H1 (cell line): ENCODE measurements around the gene ENKD1. TPM values are rescaled to one million over a fixed set of nuclear protein-coding genes. Genes with fewer than 3 reads are reported as not detected.

Source experiments
- CREB1 ChIP-seq: IDR thresholded peaks from 2 replicates; pipeline ENCODE4 v1.6.1; 2012; ENCODE audit warnings: inconsistent platforms
- NANOG ChIP-seq: IDR thresholded peaks from 2 replicates; pipeline ENCODE4 v1.6.1; 2011; ENCODE audit warnings: low read length, low read depth, mild to moderate bottlenecking, inconsistent platforms; ENCODE audit not compliant: insufficient read depth, poor library complexity, severe bottlenecking
- polyA plus RNA-seq, 7 experiments: library from polyadenylated mRNA; depleted of rRNA in 3 of 7; stranded (reverse) in 5 of 7; unstranded in 2 of 7; fragments of >200 nt in 5 of 7; fragments of 200-250 nt in 2 of 7; gene quantifications; 1 replicate in 5 of 7; 2 replicates in 1 of 7; 4 replicates in 1 of 7; pipeline versions ENCODE4 v1.2.1 to v1.2.3, GENCODE V29; 2011 to 2013; ENCODE audit warnings: missing spikeins in 2 of 7, mixed read lengths in 2 of 7
- total RNA-seq: library from RNA; stranded (reverse); fragmentation: NEBNext Ultra II Directional; extraction: Animal tissue kit (Norgen Biotek cat#: 25700); gene quantifications from 2 replicates; pipeline ENCODE4 v1.2.1, GENCODE V29; 2021
- TF ChIP-seq, protein P1 (sequence below): fragments of 300-600 bp; sonication (generic); IDR thresholded peaks from 2 replicates; pipeline ENCODE4 v1.7.1; 2012; ENCODE audit warnings: low read length, moderate library complexity, mild to moderate bottlenecking, inconsistent platforms; ENCODE audit not compliant: insufficient replicate concordance

Gene ENKD1
- total and polyA plus RNA-seq, 2 of the 8 experiments (the other 6 are each of a cell fraction or from before 2014, with no cell fraction given) = 12.9 to 16.1 TPM

DNA sequence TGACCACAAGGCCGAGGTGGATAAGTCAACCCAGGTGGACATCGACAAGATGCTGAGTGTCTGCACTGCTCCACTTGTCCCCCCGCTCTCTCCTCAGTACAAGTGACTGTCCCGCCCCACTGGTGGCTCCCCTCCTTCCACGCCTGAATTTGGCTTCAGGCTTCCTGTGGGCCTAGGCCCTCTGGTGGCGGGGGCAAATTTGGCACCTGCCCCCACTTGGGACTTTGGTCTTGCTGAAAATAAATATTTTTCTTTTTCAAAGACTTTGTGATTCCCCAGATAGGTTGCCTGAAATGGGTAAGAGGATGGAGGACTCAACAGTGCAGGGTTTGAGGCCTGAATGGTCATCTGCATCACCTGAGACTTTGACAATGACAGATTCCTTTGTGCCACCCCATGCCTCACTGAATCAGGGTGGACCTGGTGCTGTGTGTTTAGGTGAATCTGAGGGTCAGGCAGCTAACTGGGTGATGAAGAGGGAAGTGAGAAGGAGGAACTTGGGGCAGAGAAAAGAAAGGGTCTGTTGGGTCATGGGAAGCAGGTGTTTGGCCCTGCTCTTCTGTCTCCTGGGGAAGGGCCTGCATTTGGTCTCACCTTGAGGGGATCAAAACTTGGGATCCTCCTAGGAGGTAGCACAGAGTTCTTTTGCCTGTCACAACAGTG, 2.1 kb upstream of the ENKD1 start (continued):
- TF ChIP-seq, protein P1, sequence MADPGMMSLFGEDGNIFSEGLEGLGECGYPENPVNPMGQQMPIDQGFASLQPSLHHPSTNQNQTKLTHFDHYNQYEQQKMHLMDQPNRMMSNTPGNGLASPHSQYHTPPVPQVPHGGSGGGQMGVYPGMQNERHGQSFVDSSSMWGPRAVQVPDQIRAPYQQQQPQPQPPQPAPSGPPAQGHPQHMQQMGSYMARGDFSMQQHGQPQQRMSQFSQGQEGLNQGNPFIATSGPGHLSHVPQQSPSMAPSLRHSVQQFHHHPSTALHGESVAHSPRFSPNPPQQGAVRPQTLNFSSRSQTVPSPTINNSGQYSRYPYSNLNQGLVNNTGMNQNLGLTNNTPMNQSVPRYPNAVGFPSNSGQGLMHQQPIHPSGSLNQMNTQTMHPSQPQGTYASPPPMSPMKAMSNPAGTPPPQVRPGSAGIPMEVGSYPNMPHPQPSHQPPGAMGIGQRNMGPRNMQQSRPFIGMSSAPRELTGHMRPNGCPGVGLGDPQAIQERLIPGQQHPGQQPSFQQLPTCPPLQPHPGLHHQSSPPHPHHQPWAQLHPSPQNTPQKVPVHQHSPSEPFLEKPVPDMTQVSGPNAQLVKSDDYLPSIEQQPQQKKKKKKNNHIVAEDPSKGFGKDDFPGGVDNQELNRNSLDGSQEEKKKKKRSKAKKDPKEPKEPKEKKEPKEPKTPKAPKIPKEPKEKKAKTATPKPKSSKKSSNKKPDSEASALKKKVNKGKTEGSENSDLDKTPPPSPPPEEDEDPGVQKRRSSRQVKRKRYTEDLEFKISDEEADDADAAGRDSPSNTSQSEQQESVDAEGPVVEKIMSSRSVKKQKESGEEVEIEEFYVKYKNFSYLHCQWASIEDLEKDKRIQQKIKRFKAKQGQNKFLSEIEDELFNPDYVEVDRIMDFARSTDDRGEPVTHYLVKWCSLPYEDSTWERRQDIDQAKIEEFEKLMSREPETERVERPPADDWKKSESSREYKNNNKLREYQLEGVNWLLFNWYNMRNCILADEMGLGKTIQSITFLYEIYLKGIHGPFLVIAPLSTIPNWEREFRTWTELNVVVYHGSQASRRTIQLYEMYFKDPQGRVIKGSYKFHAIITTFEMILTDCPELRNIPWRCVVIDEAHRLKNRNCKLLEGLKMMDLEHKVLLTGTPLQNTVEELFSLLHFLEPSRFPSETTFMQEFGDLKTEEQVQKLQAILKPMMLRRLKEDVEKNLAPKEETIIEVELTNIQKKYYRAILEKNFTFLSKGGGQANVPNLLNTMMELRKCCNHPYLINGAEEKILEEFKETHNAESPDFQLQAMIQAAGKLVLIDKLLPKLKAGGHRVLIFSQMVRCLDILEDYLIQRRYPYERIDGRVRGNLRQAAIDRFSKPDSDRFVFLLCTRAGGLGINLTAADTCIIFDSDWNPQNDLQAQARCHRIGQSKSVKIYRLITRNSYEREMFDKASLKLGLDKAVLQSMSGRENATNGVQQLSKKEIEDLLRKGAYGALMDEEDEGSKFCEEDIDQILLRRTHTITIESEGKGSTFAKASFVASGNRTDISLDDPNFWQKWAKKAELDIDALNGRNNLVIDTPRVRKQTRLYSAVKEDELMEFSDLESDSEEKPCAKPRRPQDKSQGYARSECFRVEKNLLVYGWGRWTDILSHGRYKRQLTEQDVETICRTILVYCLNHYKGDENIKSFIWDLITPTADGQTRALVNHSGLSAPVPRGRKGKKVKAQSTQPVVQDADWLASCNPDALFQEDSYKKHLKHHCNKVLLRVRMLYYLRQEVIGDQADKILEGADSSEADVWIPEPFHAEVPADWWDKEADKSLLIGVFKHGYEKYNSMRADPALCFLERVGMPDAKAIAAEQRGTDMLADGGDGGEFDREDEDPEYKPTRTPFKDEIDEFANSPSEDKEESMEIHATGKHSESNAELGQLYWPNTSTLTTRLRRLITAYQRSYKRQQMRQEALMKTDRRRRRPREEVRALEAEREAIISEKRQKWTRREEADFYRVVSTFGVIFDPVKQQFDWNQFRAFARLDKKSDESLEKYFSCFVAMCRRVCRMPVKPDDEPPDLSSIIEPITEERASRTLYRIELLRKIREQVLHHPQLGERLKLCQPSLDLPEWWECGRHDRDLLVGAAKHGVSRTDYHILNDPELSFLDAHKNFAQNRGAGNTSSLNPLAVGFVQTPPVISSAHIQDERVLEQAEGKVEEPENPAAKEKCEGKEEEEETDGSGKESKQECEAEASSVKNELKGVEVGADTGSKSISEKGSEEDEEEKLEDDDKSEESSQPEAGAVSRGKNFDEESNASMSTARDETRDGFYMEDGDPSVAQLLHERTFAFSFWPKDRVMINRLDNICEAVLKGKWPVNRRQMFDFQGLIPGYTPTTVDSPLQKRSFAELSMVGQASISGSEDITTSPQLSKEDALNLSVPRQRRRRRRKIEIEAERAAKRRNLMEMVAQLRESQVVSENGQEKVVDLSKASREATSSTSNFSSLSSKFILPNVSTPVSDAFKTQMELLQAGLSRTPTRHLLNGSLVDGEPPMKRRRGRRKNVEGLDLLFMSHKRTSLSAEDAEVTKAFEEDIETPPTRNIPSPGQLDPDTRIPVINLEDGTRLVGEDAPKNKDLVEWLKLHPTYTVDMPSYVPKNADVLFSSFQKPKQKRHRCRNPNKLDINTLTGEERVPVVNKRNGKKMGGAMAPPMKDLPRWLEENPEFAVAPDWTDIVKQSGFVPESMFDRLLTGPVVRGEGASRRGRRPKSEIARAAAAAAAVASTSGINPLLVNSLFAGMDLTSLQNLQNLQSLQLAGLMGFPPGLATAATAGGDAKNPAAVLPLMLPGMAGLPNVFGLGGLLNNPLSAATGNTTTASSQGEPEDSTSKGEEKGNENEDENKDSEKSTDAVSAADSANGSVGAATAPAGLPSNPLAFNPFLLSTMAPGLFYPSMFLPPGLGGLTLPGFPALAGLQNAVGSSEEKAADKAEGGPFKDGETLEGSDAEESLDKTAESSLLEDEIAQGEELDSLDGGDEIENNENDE = no peak
- no peak for TF ChIP-seq CREB1
- no peak for TF ChIP-seq NANOG
- TF ChIP-seq, all 59 proteins: peak for 1
